Fibroblast of pulmonary artery (primary cell): ENCODE results near the gene PAX2.

Experiments used
- DNase-seq: peaks from one replicate; pipeline ENCODE4 v3.0.0-alpha.2; 2010; ENCODE audit warnings: low read depth
- H3K4me3 ChIP-seq: replicated peaks from 2 replicates; pipeline ENCODE4 v1.5.1; 2011; ENCODE audit warnings: low read depth, mild to moderate bottlenecking, control low read depth, low read length, moderate library complexity
- TF ChIP-seq, protein P1 (sequence below): IDR thresholded peaks from 2 replicates; pipeline ENCODE4 v1.5.1; 2011; ENCODE audit warnings: mild to moderate bottlenecking, control low read depth, low read length, inconsistent platforms; ENCODE audit errors: missing control alignments

PAX2 gene

DNA sequence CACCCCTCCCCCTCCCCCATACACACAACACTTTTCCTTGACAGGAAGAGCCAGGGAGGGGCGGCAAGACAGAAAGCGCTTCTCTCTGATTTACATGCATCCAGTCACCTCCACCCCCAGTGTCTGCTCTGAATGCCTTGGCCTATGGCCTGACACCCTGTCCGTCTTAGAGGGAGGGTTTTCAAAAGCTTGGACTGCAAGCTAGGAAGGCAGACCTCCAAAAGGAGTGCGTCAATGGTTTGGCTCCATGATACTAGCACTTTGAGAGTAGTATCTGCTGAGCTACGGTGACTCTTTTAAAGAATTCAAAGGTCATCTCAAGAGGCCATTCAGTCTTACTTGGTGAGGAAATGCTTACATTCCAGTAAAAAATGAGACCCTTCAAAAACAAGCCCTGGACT is 20.3 kb upstream of the PAX2 start:
- TF ChIP-seq, protein P1, sequence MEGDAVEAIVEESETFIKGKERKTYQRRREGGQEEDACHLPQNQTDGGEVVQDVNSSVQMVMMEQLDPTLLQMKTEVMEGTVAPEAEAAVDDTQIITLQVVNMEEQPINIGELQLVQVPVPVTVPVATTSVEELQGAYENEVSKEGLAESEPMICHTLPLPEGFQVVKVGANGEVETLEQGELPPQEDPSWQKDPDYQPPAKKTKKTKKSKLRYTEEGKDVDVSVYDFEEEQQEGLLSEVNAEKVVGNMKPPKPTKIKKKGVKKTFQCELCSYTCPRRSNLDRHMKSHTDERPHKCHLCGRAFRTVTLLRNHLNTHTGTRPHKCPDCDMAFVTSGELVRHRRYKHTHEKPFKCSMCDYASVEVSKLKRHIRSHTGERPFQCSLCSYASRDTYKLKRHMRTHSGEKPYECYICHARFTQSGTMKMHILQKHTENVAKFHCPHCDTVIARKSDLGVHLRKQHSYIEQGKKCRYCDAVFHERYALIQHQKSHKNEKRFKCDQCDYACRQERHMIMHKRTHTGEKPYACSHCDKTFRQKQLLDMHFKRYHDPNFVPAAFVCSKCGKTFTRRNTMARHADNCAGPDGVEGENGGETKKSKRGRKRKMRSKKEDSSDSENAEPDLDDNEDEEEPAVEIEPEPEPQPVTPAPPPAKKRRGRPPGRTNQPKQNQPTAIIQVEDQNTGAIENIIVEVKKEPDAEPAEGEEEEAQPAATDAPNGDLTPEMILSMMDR = no peak
- H3K4me3 ChIP-seq = no peak overlapping the region
- DNase-seq = peak; percentile 33

DNA sequence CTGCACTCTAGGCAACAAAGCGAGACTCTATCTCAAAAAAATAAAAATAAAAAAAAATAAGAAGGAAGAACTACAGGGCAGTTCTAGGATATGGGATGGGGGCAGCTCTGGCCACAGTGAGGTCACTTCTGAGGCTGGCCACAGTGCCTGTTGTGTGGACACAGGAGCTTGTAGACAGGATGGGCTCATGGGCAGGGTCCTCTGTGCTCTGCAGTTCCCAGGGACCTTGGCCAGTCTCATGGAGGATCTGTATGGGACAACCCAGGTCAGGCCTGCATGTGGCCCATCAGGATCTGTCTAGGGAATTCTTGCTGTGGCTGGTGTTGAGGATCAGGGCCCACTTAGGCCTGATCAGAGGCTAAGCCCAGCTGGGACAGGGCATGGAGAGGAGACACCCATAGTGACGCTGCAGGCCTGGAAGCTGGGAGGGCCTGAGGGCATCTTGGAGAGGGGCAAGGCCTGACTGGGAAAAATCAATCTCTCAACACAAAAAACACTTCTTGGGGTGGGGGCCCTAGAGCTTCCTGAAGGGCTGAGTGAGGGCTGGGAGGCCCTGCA is 19.4 kb upstream of the PAX2 start:
- no peak overlapping the region for H3K4me3 ChIP-seq
- DNase-seq = no peak
- TF ChIP-seq, protein P1 = no peak

DNA sequence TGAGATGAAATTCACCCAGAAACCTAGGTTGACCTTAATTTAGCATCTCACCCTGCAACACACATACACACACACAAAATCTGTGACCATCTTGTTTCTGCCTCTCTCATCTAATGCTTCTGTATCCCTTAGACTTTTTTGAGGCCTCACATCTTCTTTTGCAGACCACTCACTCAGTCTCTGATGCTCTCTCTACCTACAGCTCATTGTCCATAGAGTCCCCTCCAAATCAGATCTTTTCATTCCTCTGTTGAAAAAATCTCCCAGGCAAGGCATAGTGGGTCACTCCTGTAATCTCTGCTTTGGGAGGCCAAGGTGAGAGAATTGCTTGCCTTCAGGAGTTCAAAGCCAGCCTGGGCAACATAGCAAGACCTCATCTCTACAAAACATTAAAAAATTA is 17.6 kb upstream of the PAX2 start:
- no peak for DNase-seq
- TF ChIP-seq, protein P1 = no peak
- H3K4me3 ChIP-seq = no peak overlapping the region

DNA sequence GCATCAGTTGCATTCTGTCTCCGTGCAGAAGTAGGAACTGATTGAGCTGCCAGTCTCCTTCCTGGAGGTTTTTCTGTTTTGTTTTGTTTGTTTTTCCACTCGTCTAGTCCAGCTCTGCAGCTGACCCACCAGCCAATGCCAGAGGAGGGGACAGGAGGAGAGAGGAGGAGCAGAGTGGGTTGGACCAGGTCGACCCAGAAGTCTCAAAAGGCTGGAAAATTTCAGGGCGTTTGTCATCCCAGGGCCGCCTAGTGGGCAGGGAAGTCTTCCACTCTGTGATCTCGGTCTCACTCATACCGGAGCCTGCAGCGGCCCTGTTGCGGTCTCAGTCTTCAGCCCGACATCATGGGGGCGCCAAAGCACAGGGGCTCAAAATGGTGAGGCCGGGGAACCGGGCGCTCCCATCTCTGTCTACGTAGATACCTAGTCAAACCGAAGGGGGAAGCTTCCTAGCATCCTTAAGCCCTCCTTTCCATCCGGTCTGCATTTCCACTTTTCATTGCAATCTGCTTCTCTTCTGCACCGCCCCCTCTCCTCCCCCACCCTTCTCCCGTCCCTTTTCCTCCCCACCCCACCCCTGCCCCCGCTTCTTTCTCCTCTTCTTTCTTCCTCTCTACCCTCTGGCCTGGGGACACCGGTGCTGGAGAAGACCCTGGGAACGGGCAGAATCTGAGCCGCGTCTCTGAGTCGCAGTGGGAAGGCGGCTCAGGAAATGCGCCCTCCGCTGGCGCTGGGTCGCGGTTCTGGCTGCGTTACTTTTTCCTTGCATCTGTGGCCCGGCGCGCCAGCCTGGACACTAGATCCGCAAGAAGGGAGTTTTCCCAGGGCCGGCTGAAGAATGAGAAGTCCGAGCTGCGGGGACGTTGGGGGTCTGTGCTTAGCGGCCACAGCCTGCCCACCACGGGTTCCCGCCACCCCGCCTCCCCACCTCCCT is 16.2 kb upstream of the PAX2 start:
- peak; percentile 25 for DNase-seq
- TF ChIP-seq, protein P1 = peak; percentile 31

DNA sequence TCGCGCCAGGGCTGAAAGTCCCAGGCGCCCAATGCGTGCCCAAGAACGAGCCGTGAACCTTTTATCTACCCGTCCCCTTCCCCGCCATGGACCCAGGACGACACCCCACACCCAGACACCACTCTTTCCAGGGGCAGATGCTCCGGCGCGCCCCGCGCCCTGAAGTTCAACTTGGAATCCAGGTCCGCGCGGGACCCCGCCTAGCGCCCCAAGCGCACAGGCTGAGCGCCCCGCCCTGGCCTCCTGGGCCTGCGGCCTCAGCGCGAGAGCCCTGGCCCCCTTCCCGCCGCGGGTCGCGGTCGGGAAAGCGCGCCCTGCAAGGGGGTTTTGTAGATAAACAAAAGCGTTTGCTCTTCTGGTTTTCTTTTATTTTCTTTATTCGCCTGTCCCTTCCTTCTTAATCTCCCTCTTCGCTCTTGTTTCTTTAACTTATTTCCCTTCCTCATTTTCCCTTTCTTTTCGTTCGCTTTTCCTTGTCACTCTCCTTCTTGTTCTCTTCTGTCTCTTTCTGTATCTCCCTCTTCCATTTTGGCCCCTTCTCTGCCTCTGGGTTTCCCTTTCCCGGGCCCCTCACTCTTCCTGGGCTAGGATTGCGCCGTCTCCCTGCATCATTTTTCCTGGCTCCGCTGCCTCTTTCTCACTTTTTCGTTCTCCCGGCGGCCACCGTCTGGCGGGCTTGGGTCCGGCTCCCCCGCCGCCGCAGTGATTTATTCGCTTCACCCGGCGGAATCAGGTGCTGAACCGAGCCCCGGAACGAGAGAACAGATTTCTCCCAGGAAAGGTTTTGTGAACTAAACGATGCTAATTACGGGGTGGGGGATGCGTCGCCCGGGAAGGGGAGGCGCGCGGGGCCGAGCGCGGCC is 15.3 kb upstream of the PAX2 start:
- DNase-seq = no peak
- no peak overlapping the region for H3K4me3 ChIP-seq
- TF ChIP-seq, protein P1 = no peak

More for the DNA sequence above, 16.2 kb upstream of the PAX2 start:
- H3K4me3 ChIP-seq = no peak overlapping the region

DNA sequence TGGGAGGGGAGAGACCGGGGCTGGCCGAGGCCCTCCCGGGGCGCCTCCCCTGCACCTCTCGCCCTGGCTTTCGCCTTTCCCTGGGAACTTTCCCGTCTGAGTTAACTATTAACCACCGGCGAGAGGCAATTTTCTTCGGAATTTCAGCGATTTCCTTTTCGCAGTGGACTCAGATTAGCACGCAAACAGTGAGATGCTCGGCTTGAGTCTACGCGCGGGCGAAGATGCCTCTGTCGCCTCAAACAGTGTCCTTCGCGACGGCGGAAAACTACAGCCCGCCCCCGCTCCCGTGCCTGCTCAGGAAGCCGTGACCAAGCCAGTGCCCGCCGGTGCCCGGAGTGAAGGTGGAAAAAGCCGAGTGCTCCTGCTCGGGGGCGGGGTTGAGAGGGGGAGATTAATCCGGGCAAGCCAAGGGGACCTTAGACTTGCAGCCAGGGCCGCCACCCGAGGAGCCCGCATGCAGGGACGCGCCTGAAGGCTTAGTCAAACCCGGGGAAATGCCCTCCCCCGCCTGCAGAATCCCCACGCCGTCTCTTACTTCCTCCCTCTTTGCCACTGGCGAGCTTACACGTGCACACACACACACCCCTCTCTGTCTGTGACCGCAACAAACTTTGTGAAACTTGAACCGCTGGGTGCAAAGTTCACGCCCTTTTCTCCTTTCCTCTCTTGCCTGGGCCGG is 14.5 kb upstream of the PAX2 start:
- DNase-seq = peak; percentile 33
- no peak overlapping the region for H3K4me3 ChIP-seq
- TF ChIP-seq, protein P1 = no peak
